IPS-NIHi11 (cell line): ENCODE measurements around the gene DCAF7.
A peak's percentile ranks its signal among the peaks of the same experiment; 100 is the strongest.

Experiments
- DNase-seq: peaks from one replicate; pipeline ENCODE4 v3.0.0; 2012; ENCODE audit warnings: mixed read lengths, low spot score

The DCAF7 gene, protein sequence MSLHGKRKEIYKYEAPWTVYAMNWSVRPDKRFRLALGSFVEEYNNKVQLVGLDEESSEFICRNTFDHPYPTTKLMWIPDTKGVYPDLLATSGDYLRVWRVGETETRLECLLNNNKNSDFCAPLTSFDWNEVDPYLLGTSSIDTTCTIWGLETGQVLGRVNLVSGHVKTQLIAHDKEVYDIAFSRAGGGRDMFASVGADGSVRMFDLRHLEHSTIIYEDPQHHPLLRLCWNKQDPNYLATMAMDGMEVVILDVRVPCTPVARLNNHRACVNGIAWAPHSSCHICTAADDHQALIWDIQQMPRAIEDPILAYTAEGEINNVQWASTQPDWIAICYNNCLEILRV

DNA sequence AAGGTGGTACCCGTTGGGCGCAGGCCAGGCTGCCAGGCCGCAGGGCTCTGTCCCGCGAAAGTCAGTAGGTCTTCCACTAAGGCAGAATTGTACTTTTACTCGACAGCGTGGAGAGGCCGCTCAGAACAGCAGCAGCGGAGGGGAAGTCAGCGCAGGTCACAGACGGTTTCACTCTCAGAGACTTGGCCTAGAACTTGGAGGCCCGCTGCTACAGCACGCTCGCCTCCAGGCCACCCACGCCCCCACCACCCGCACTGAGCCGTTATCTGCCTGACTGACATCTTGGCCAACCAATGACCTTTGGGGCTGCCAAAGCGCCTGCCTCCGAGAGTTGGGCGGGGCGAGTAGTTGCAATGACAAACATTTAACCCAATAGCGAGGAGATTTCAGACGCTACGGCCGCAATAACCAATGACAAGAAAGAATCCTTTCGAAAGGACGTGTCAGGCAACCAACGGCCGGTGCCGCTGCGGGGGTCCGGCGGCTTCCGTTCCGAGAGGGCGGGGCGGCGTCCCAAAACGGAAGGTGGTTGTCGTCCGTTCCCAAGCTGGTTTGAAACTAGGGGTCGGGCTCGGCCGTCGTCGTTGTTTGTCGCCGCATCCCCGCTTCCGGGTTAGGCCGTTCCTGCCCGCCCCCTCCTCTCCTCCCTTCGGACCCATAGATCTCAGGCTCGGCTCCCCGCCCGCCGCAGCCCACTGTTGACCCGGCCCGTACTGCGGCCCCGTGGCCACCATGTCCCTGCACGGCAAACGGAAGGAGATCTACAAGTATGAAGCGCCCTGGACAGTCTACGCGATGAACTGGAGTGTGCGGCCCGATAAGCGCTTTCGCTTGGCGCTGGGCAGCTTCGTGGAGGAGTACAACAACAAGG, at the start of gene DCAF7:
DCAF7 (plus strand) TSS at position 532 of the 871 bp plus-strand sequence; CDS start at position 733, 201 bp downstream.
- peak; percentile 99 for DNase-seq

DNA sequence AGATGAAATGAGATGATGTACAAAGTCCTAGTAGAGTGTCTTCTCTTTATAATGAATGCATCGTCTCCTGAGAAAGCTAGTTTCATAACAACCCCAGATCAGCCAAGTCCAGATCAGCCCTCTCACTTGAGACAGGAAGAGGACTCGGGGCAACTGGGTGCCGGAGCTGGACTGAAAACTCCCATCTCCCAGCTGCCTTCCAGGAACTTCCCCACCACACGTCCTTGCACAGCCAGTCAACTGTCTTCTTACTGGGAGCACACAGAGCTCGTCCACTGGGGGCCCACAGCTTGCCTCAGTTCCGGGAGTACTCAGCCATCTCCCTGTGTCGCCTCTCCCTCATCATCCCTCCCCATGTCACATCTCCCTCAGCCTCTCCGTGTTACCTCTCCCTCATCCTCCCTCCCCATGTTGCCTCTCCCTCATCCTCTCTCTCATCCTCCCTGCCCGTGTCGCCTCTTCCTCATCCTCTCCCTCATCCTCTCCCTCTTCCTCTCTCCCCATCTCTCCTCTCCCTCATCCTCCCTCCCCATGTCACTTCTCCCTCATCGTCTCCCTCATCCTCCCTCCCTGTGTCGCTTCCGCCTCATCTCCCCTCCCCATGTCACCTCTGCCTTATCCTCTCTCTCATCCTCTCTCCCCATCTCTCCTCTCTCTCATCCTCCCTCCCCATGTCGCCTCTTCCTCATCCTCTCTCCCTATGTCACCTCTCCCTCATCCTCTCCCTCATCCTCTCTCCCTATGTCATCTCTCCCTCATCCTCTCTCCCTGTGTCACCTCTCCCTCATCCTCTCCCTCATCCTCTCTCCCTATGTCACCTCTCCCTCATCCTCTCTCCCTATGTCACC, 49.5 kb upstream of the DCAF7 start:
- no peak for DNase-seq

DNA sequence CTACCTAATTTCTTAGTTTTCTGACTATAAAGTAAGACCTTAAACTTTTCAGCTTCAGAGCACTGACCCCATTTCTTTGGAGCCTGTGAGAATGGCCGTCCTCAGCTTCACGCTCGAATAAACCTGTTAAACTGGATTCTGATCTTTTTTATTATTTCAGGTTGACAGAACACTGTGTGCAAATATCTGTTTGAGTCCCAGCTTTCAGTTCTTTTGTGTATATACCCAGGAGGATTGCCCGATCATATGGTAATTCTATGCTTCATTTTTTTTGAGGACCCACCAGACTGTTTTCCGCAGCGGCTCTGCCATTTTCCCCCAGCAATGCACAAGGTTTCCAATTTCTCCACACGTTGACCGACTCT, 47.0 kb upstream of the DCAF7 start:
- DNase-seq, result no peak

- DNase-seq, result no peak
Measured at GRCh38 chr17:63504261-63504660, 46.0 kb upstream of the DCAF7 start.

DNA sequence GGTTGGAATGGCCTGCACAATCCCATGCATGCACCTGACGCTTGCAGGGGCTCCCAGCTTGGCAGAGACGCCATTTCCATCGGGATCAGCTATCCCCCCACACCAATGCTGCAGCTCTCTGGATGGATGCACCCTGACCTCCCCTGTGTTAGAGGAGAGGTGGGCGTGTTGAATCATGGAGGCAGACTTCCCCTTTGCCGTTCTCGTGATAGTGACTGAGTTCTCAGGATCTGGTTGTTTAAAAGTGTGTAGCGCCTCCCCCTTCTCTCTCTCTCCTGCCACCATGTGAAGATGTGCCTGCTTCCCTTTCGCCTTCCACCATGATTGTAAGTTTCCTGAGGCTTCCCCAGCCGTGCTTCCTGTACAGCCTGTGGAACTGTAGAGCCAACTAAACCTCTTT, 44.9 kb upstream of the DCAF7 start:
- no peak for DNase-seq

- DNase-seq, result no peak
Measured at GRCh38 chr17:63506627-63507026, 43.6 kb upstream of the DCAF7 start.

- DNase-seq, result no peak
Measured at GRCh38 chr17:63511331-63511730, 38.9 kb upstream of the DCAF7 start.

- DNase-seq, result no peak
Measured at GRCh38 chr17:63512388-63512787, 37.9 kb upstream of the DCAF7 start.

- DNase-seq, result no peak
Measured at GRCh38 chr17:63512896-63513644, 37.2 kb upstream of the DCAF7 start.

DNA sequence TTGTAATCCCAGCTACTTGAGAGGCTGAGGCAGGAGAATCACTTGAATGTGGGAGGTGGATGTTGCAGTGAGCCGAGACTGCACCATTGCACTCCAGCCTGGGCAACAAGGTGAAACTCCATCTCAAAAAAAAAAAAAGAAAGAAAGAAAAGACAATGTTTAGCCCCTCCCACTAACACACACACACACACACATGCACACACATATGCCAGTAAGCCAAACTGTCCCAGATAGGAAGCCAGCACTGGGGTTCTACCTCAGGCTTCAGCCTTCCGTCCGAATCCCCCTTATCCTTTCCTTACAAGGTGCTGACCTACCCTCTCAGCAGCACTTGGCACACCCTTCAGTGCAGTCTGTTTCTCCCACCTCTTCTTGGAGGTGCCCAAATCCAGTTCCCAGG, 35.8 kb upstream of the DCAF7 start:
- DNase-seq, result no peak

- DNase-seq, result no peak
Measured at GRCh38 chr17:63514974-63515373, 35.3 kb upstream of the DCAF7 start.

- no peak for DNase-seq
Measured at GRCh38 chr17:63515426-63515825, 34.9 kb upstream of the DCAF7 start.

GRCh38 chr17:63516910-63517824, 33.1 kb upstream of the DCAF7 start:
- no peak for DNase-seq

- DNase-seq, result no peak
Measured at GRCh38 chr17:63517825-63518534, 32.3 kb upstream of the DCAF7 start.

DNA sequence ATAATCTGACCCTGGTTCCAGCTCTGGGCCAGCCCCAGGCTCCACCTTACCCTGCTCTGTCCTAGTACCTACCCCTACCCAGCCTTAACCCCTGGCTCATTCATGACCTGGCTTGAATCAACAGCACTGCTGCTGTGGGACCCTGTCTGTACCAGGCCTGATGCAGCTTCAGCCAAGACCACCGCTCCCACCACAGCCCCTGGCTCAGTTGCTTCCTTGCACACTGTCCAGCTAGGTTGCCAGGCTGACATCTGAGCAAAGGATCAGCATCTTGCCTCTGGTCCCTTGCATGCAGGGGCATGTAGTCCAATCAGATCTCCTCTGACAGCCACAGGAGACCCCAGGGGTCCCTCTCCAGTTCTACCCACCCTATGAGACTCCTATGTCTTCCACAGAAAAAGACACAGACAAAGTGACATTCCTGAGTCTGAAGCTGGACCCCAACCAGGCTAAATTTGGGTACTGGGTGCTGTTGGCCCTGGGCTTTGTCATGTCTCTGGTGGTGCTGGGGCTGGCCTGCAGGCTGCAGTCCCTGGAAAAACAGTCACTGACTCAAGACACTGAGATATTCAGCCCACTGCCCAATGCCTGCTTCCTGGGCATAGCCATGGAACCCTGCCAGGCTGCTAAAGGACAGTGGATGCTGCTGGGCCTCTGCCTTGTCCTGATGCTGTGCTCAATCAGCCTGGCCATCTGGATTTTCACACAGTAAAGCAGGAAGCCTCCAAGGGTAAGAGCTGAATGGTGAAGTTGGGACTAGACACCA, 31.0 kb upstream of the DCAF7 start:
- DNase-seq, result no peak

GRCh38 chr17:63519972-63520882, 30.1 kb upstream of the DCAF7 start:
- no peak for DNase-seq

- peak; percentile 56 for DNase-seq
Measured at GRCh38 chr17:63523253-63523855, 26.9 kb upstream of the DCAF7 start, which contains the start of gene KCNH6. Gene KCNH6, plus strand, starts transcription at chr17:63523358. Its CDS starts 56 bp downstream, at chr17:63523414.
